Activated T-cell treated with anti-CD3 and anti-CD28 coated beads for 4 hours (primary cell): ENCODE results near the gene LMX1B.
"Not testable (repeated sequence)": the region's sequence is repeated elsewhere in the genome, so short reads cannot be mapped to it uniquely, and the experiment has no call there.

Experiments used
- DNase-seq: peaks from one replicate; pipeline ENCODE4 v3.0.0-alpha.2; 2020

LMX1B gene

GRCh38 chr9:126613651-126614050 is at the start of gene LMX1B:
Gene LMX1B, plus strand, starts transcription at chr9:126613928. Its CDS starts 522 bp downstream, at chr9:126614450.
- no peak for DNase-seq

- DNase-seq = no peak
Measured at GRCh38 chr9:126564128-126564527, 49.6 kb upstream of the LMX1B start.

GRCh38 chr9:126564716-126565115 is 49.0 kb upstream of the LMX1B start:
- no peak for DNase-seq

GRCh38 chr9:126565336-126566128 is 48.2 kb upstream of the LMX1B start:
- DNase-seq = no peak

GRCh38 chr9:126569036-126569435 is 44.7 kb upstream of the LMX1B start:
- DNase-seq = no peak

- DNase-seq = no peak
Measured at GRCh38 chr9:126578029-126578428, 35.7 kb upstream of the LMX1B start.

GRCh38 chr9:126580319-126580718 is 33.4 kb upstream of the LMX1B start:
- DNase-seq = not testable (repeated sequence)

- DNase-seq = no peak
Measured at GRCh38 chr9:126581893-126582292, 31.8 kb upstream of the LMX1B start.

- no peak for DNase-seq
Measured at GRCh38 chr9:126582427-126582826, 31.3 kb upstream of the LMX1B start.

- DNase-seq = no peak
Measured at GRCh38 chr9:126583144-126583760, 30.5 kb upstream of the LMX1B start.

GRCh38 chr9:126584611-126585010 is 29.1 kb upstream of the LMX1B start:
- no peak for DNase-seq

- no peak for DNase-seq
Measured at GRCh38 chr9:126586236-126586635, 27.5 kb upstream of the LMX1B start.

- no peak for DNase-seq
Measured at GRCh38 chr9:126587187-126588185, 26.2 kb upstream of the LMX1B start.

- DNase-seq = no peak
Measured at GRCh38 chr9:126588491-126589168, 25.1 kb upstream of the LMX1B start.

- DNase-seq = no peak
Measured at GRCh38 chr9:126589349-126589748, 24.4 kb upstream of the LMX1B start.

- DNase-seq = no peak
Measured at GRCh38 chr9:126591083-126591482, 22.6 kb upstream of the LMX1B start.

GRCh38 chr9:126591922-126592321 is 21.8 kb upstream of the LMX1B start:
- no peak for DNase-seq

GRCh38 chr9:126592461-126592860 is 21.3 kb upstream of the LMX1B start:
- no peak for DNase-seq

GRCh38 chr9:126595982-126596381 is 17.7 kb upstream of the LMX1B start:
- DNase-seq = no peak

- DNase-seq = no peak
Measured at GRCh38 chr9:126599047-126599650, 14.6 kb upstream of the LMX1B start.

GRCh38 chr9:126604059-126605055 is 9.4 kb upstream of the LMX1B start:
- no peak for DNase-seq
